ENCODE results near the gene TRIM63.

The TRIM63 gene

DNA sequence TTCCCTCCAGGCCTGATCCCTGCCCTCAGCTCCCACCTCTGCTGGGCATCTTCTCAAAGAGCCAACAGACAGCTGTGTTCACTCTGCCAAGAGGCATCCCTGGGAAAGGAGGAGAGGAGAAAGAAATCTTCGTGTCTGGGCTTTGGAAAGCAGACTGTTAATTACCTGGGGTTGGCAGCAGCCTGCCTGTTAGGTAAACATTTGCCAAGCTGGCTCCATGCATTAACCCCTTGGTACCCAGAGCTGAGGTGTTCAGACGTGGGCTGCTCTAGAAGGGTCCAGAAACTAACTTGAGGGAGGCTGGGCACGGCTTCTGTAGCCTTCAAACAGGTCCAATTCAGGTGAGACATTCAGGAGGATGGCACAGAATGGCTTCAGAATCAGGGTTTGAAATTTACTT is 54.6 kb downstream of the TRIM63 start:
- DNase-seq = no peak

DNA sequence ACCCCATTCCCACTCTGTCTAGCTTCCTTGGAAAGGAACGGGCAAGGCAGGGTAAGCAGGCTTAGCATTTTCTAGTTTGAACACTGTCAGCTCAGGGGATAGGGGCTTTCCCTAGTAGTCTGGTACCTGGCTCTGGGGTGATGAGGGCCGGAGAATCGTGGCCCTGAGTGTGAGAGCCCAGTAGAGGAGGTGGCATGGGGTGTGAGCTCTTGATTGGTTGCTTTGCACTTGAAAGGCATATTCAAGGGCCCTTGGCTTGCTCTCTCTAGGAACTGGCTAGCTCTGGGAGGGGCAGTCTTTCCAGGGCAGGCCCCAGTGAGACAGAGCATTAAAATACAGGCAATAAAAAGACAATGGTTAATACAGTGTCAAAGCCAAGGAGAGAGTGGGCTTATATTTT is 56.6 kb downstream of the TRIM63 start:
- no peak for DNase-seq

GRCh38 chr1:26009796-26010447 is 57.5 kb downstream of the TRIM63 start:
- no peak for DNase-seq

- DNase-seq = no peak
Observed at GRCh38 chr1:26006710-26007109, 60.7 kb downstream of the TRIM63 start.

DNA sequence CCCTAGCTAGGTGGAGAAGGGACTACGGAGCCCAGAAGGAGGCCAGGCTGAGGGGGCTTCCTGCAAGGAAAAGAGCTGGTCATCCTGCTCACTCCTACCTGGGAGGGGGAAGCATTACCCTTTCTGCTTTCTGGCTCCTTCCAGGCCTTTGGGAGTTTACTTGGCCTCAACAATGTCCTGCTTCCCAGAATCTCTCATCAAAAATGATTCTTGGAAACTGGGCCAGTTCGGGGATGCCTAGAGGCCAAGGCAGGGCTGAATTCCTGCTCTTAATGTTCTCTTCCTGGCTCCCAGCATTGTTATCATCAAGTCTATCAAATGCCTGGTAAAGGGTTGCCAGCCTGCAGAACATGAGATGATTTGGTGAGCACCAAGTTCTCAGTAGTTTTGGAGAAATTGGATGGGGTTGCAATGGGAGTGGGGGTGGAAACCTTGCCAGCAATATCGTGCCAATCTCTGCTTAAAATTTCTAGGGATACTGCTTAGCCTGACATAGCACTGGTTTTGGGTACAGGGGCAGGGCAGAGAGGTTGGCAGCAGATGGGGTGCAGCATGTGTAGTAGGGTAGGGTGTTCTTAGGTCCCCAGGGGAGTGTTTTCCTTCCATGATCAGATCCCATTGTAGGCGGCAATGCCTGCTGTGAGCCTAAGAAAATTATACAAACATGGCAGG is 61.9 kb downstream of the TRIM63 start:
- DNase-seq = no peak

DNA sequence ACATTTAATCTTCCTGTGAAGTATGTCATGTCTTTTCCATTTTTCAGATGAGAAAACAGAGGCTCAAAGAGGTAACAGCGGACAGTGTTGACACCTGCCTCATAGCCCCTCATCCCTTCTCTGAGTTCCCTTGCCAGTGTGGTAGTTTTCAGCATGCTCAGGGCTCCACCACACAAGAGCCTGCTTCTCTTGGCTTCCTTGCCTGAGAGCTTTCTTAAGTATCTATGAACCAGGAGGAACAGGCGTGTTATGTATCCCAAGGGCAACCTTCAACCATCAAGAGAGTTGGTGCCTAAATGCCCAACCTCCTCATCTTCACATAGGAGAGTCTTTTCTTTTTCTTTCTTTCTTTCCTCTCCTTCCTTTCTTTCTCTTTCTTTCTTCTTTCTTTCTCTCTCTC is 63.7 kb downstream of the TRIM63 start:
- no peak for DNase-seq

- DNase-seq = no peak
Observed at GRCh38 chr1:26003262-26003661, 64.2 kb downstream of the TRIM63 start.
